COLO668 (cell line): ENCODE measurements around the gene USP20.

Experiments used
- DNase-seq: peaks from one replicate; lab custom pipeline; 2025; ENCODE audit not compliant: unreplicated experiment; lab: John Stamatoyannopoulos, UW

USP20 gene

GRCh38 chr9:129914051-129914450, 78.8 kb downstream of the USP20 start:
- no peak for DNase-seq

DNA sequence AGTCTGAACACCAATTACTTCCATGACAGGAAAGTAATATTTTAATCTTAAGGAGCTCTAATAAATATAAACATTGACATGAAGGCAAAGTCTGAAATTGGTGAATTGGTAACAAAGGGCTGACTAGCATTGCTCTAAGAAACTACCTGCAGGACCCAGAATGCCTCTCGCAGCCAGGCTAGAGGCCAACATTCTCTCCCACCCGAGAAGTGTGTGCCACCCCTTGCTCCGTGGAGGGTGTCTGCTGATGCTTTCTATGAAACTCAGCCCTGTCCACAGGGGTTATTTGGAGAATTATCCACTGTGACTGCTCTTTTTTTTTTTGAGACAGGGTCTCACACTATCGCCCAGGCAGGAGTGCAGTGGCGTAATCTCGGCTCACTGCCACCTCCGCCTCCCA, 81.4 kb downstream of the USP20 start:
- no peak for DNase-seq

GRCh38 chr9:129918296-129918950, 83.2 kb downstream of the USP20 start:
- DNase-seq = no peak

- DNase-seq = no peak
Observed at GRCh38 chr9:129919277-129919676, 84.0 kb downstream of the USP20 start.

DNA sequence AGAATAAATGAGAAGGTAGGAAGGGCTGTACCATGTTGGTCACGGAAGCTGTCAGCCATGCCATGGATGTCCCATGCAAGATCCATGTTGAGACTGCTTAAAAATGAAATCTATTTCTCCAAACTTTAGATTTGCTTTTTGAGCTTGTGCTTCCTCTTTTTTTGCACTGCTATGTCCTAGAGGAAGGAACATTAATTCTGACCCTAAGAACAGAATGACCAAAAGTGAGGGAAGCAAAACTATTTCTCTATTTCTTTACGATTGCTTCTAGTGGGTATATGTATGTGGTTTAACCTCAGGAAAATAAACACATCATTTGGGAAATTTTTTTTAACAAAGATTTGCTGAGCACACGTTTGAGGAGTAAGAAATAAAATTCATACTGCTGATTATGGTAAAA, 84.6 kb downstream of the USP20 start:
- no peak for DNase-seq

- DNase-seq = no peak
Observed at GRCh38 chr9:129921905-129922304, 86.6 kb downstream of the USP20 start.

DNA sequence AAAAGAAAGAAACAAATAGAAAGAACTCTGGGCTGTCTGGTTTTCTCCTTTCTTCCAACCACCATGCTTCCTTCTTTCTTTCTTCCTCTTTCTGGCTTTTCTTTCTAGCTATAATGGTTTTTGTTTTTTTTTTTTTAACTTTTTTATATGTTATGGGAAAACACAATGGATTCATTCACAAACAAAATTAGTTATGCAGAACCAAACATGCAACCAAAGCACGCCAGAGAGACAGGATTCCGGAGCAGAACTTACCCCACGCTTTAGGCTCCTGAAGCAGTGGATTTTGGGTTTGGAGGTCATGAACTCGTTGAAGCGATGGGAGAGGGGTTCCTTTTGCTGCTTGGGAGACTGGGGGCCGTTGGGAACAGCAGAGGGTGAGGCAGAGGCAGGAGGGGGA, 88.3 kb downstream of the USP20 start:
- no peak for DNase-seq

DNA sequence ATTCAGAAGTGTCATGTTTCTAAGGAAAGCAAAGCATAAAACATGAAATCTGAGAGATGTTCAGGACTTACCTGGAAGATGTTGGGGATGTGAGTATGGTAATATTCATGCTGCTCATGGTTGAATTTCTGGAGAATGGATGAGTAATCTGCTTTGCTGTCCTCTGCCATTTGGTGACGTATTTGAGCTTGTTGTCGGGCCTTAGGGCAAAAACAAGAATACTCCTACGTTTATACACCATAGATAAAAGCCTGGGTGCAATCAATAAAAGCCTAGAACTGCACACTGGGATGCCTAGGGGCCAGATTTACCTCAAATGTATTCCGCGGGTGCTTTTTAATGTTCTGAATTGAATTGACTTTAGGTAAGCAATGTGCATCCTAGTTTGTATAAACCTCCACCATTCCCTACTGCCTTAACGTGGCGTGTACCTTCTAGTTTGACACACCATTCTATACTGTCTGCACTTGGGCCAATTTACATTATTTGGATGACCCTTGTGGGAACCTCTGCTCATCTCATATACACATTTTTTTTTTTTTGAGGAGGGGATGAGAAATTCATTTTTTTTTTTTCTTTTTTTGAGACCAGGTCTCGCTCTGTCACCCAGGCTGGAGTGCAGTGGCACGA, 94.4 kb downstream of the USP20 start:
- no peak for DNase-seq

- no peak for DNase-seq
Observed at GRCh38 chr9:129930743-129931142, 95.5 kb downstream of the USP20 start.
